Right renal pelvis (tissue), 4 donors: ENCODE results near the gene CARD11. TPM values are rescaled to one million over a fixed set of nuclear protein-coding genes. Genes with fewer than 3 reads are reported as not detected.
"Not testable (repeated sequence)": the region's sequence is repeated elsewhere in the genome, so short reads cannot be mapped to it uniquely, and the experiment has no call there.

Experiments
- DNase-seq, 4 donors: peaks; one replicate each; pipeline ENCODE4 v3.0.0-alpha.2; 2013; ENCODE audit warnings: low read depth in 4 of 4, low spot score in 3 of 4, missing footprints in 1 of 4
- polyA plus RNA-seq, 4 donors: library from polyadenylated mRNA; unstranded; fragments of 120-200 nt; gene quantifications; one replicate each; pipeline ENCODE4 v1.2.1, GENCODE V29; 2013; ENCODE audit not compliant: insufficient read length in 4 of 4

Gene CARD11
- polyA plus RNA-seq, 4 donors = 1.00 to 2.4 (median 1.5) TPM

DNA sequence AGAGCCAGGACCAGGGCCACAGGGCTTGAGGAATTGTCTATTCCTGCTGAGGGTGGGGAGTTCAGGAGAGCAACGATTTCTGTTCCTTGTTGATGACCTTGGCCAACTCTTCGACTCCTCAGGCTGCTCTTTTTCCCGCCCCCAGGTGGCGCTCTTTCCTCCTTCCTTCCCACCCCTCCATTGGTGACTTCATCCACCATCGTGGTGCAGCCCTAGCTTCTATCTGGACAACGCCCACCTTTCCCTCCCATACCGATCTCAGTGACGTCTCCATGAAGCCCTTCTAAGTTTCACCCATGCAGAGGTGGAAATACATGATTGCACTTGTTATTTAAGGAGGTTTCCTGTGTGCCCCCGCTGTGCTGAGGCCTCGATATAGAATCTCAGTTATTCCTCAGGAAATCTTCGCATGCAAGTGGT, 22.1 kb upstream of the CARD11 start:
- no peak for DNase-seq

DNA sequence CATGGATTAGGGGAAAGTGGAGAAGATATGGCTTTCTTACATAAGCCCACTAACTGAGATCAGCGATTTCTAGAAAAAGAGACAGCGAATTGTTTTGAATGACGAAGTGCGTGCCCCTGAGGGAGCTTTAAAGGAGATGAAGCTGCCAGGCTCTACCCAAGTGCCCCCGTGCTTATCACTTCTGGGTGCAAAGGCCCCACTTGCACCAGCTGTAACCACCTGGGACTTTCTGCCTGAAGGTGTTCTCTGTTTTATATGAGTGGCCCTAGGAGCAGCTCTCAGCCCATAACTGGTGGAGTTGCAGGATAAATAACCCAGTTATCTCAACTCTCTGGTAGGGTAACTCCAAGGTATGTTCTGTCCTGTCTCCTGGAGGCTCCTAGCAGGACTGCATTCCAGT, 20.4 kb upstream of the CARD11 start:
- DNase-seq = no peak

DNA sequence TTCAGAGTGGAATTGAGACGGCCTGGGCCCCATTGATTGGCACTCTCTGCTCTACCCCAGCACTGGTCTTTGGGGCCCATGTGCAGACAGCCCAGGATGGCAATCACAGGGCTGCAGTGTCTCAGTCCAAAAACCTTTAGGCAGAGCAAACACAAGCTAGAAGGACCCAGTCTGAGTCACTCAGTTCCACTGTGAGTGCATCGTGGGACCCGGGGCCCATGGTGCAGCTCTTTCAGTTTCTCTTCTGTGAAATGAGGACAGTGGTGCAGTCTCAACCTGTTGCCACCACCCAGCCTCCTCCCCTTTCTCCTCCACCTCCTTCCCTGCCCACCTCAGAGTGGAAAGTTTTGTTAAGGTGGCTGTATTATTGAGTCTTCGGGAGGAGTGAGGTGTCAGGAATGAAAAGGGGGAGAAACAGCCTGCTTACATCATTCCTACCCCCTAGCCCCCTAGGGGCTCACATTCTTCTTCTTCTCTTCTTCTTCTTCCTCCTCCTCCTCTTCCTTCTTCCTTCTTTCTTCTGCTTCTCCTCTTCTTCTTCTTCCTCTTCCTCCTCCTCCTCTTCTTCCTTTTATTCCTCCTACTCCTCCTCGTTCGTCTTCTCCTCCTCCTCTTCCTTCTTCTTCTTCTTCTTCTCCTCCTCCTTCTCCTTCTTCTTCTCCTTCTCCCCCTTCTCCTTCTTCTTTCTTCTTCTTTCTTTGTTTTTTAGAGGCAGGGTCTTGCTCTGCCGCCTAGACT, 19.5 kb upstream of the CARD11 start:
- DNase-seq = no peak

DNA sequence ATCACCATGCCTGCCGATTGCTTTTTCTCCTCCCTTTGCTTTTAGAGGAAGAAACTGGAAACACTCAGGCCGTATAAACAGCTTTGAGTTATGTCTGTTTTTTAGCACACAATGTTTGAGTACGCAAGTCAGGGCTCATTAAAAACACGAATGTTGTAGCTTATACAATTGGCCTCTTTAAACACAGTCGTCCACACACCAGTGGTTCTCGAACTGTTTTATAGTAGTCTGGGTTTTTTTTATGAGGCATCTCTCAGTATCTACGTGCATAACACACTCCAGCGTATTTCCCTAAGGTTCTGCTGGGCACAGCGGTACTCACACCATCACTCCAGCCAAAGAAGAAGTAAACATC, 13.4 kb upstream of the CARD11 start:
- DNase-seq = no peak

DNA sequence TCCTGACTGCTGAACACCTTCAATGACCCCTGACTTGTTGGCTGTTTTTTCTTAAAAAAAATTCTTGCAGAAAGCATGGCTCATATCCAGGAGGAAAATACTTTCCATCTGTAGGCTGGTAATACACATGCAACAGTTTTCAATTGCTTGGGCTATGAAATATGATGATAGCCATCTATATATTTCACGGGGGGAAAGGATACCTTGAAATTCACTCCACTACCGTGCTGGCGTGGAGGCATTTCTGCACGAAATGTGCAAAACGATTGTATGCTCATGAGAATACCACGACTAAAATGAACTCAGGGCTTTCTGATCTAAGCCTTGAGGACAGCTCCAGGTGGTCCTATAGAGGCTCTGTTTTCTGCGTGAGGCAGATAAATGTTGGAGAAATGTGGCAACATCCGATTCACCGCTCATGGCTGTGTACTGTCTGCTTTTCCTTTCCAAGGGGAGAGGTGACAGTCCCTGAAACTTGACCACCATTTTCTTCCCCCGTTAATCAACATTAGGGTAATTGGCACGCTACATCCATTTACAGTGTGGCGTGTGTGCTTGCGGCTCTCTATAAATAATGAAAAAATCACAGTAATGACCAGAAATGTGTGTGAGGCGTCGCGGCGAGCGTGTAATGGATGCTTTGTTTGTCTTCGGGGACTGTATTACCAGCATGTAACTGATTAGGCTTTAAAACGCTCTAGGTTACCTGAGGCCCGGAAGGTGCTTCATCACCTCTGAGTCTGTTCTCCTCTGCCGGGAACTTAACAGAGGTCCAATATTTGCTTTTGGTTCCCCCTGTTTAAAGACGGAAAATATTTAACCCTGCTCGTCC, 12.8 kb upstream of the CARD11 start:
- no peak for DNase-seq

DNA sequence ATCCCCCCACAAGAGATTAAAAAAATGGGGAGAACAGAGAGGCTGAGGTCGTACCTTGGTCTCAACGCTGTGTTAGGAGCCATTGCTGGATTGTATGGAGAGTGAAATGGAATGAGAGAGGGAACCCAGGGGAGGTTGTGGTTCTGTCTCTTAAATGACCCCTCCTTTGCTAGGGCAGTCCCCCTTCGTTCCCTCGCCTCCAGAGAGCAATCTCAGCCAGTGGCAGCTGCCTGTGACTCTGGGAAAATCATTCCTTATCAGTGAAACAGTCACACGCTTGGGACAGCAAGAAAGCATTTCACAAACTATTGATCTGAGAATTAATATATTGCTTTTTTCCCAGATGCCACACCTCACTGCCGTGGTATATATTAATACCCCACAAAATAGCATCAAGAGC, 12.0 kb upstream of the CARD11 start:
- no peak for DNase-seq

DNA sequence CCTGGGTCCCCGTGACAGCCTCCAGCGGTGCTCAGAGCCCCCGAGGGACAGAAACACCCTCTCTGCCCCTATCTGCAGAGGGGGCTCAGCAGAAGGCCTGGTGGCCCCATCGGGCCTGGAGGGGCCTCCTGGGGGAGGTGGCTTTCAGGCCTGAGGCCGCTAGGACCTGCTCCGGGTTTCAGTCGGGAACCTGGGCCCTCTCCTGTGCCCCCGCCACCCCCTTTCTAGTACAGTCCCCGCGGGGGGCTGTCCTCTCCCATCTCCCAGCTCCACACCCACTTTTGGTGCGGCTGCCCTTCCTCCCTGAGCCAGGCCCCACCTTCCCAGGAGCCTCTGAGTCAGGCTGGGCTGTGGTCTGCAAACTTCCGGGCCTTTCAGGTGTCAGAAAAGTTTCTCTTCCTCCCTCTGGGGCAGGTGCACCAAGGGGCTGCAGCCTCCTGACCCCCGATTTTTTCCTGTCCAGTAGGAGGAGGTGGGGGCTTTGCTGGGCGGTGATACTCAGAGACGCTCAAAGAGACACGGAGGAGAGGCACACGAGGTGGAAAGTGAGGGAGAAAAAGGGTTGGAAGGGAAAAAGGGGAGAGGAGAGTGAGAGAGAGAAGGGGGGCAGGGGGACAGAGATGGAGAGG, 692 bp downstream of the CARD11 start:
- no peak for DNase-seq

DNA sequence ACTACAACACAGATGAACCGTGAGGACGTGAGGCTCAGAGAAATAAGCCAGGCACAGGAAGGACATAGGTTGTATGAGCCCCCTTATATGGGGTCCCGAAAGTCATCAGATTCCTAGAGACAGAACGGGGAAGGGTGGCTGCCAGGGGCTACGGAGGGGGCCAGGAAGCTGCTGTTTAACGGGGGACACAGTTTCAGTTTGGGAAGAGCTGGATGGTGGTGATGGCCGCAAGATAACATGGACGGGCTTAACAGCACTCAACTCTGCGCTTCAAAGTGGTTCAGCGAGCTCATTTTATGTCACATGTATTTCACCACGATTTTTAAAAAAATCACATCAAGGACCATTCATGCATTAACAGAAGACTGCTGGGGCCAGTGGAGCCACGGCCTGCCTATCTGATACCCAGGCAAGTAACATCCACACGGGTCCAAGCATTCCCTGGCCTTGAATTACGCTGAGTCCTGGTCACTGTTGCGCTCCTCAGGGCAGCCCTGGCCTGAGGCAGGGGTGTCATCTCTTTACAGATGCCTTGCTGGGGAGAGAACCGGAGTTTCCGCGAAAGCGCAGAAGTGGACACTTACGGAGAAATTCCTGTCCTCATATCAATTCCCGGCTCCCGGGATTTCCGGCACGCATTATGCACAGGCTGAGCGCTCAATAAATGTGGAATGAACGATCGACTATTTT, 1.5 kb downstream of the CARD11 start:
- no peak for DNase-seq

DNA sequence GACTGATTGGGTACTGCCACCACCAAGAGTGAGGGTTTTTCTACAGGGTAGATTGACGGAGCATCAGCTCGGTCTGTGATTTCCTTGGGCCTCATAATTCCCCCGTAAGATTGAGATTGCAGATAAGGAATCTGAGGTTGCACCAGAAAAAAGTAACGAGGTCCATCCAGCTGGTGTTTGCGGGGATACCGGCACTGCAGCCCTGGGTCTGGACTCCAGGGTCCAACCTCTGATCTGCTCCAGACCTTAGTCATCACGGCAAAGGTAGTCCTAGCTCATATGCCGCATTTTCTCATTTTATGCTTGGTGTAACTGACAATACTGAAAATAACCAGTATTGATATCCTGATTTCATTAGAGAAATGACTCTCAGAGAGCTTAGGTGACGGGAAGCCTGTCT, 3.9 kb downstream of the CARD11 start:
- DNase-seq = no peak

DNA sequence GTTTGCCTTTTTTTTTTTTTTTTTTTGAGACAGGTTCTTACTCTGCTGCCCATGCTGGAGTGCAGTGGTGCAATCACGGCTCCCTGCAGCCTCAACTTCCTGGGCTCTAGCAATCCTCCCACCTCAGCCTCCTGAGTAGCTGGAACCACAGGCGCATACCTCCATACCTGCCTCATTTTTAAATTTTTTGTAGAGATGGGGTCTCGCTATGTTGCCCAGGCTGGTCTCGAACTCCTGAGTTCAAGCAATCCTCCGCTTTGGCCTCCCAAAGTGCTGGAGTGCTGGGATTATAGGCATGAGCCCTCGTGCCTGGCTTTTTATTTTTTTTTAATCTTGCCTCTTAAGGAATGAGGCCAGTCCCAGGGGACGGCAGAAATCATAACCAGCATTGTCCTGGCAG, 5.7 kb downstream of the CARD11 start:
- DNase-seq = not testable (repeated sequence)

DNA sequence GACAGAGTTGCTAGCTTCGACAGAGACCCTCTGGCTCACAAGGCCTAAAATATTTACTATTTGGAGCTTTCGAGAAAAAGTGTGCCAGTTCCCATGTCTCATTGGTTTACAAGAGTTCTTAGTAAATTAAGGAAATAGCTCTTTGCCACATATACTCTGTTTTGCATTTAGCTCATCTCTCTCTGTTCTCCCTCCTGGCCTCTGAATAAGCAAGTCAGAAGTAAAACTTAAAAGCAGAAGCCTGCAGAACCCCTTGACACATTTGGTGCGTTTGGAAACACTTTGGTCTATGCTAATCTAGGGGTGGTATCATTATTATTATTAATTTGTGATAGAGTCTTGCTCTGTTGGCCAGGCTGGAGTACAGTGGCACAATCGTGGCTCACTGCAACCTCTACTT, 6.4 kb downstream of the CARD11 start:
- no peak for DNase-seq

DNA sequence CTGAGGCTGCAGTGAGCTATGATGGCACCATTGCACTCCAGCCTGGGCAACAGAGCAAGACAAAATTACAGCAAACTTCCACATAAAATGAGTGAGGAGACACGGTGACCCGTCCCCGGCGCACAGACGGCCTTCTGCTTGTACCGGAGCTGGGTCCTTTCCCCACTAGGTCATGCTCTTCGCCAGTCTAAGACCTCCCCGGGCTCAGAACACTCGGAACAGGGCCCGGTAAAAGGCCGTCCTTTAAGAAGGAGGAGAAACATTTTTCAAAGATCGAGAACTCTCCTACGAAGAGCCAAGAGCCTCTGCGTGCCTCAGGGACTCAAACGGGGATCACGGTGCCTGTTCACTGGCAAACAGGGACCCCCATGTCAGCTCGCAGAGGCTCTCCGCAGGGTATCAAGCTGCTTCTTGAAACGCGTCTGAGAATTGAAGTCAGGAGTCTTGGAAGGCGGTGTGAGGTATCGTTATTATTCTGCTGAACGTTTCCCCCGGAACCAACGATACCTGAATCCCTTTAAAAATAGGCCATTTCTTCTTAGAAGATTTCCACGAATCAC, 9.0 kb downstream of the CARD11 start:
- DNase-seq = no peak

DNA sequence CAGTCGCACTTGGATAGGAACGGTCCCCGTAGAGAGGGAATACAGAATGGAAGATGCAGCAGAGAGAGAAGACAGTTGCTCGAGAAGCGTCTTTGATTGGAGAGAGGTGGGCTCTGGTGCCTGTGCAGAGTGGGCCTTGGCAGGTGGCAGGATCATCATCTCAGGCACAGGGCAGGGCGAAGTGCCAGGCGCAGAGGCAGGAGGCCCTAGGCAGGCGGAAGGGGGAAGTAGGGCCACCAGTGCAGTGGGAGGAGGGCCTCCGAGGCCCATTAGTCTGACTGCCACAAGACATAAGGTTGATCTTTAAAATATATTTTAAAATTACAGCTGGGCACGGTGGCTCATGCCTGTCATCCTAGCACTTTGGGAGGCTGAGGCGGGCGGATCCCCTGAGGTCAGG, 10.1 kb downstream of the CARD11 start:
- DNase-seq = no peak

DNA sequence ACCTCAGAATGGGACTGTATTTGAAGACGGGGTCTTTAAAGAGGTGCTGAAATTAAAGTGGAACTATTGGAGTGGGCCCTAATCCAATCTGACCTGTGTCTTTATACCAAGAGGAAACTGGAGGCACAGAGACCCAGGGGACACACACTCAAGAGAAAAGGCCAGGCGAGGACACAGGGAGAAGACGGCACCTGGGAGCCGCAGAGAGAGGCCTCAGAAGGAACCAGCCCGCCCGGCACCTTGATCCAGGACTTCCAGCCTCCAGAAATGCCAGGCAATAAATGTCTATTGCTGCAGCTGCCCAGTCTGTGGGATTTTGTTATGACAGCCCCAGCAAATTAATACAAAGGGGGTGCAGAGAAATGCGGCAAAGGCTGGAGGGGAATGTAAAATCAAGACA, 10.5 kb downstream of the CARD11 start:
- no peak for DNase-seq

DNA sequence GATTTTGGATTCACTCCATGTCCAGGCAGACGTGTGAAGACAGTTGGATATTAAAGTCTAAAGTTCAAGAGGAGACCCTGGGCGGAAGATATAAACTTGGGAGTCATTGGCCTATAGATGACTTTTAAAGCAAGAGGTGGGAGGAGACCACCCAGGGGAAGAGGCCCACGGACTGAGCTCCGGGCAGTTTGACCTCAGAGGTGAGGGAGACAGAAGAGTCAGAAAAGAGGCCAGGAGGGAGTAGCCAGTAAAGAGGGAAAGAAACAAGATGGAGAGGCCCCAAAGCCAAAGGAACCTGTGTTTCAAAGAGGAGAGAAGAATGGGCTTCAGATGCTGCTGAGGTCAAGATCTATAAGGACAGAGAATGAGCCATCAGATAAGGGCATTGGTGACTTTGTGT, 11.4 kb downstream of the CARD11 start:
- DNase-seq = no peak

DNA sequence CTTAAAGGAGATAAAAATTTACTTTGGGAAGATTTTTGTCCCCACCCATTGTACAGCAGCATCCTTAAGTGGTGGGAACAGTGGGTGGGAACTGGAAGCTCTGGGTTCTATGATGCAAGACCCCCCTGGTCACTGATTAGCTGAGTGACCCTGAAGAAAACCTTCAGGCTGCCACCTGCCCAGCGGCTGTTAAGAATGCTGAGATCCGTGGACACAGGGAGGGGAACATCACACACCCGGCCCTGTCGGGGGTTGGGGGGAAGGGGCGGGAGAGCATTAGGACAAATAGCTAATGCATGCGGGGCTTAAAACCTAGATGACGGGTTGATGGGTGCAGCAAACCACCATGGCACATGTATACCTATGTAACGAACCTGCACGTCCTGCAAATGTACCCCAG, 14.5 kb downstream of the CARD11 start:
- DNase-seq = no peak

DNA sequence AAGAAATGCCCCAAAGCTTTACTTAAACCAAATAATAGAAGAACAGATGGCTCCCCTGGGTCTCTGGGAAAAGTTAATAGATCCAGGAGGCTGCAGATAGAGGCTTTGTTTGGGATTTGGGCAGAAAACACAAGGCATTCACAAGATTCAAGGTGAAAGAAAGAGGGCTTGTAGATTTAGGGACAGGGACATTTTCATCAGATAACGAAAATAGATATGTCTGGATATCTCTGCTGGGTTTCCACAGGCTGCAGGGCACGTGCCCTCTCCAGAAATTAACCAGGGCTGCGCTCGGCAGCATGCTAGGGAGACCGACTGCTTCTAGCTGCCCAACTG, 14.9 kb downstream of the CARD11 start:
- DNase-seq = no peak

DNA sequence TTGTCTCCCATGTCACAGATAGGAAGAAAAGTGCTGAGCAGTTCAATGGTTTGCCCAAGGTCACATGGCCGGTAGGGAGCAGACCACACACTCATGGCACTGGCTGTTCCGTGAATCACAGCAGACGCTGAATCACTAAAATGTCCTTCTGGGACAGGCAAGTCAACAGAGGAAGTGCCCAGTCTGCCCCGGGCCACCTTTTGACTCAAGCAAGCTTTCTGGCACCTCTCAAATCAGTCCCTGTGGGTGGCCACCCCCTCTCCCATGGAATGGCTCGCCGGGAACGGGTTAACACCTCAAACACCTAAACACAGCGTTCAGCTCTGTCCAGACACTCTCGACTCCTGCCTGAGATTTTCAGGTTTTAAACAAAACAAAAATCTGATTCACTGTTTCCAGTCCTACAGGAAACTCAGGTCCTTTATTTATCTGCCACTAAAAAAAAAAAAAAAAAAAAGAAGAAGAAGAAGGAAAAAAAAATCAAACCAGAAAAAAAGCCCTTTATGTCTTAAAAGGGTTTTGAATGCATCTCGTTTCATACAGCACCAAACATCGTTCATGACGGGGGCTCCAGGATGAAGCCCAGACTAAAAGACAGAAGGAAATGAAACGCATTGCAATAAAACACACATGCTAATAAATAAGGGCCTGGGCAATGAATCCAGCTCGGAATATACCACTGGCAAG, 15.5 kb downstream of the CARD11 start:
- no peak for DNase-seq

DNA sequence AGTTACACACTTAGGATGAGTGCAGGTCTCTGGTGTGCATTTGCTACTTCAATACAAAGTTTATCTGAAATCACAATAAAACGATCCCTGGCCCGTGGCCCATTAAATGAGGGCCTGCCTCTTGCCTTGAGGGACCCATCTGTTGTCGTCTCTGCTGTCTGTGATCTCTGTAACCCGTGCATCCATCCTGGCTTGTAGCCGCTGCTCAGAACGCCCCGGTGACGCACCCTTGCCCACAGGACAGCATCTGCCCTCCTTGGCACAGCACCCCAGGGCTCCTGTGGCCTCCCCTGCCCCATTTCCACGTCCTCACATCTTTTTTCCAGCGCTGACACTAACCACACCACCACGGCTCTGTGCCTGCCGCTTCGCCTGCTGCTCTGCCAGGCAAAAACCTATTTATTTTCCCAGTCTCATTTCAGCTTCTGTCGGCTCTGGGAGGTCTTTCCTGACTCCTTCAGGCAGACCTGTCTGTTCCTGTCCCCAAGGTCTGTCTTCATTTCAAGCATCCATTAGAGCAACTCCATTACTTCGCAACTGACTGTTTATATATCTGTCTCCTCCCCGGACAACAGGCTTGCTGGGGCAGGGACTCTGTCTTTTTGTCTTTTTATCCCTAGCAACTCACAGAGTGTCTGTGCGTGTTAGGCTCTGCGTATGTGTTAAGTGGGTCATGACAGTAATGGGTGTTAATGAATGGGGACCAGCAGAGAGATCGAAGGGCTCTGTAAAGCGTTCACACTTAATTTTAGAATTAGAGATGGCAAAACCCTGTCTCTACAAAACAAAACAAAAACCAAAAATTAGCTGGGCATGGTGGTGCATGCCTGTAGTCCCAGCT, 16.4 kb downstream of the CARD11 start:
- DNase-seq = no peak

DNA sequence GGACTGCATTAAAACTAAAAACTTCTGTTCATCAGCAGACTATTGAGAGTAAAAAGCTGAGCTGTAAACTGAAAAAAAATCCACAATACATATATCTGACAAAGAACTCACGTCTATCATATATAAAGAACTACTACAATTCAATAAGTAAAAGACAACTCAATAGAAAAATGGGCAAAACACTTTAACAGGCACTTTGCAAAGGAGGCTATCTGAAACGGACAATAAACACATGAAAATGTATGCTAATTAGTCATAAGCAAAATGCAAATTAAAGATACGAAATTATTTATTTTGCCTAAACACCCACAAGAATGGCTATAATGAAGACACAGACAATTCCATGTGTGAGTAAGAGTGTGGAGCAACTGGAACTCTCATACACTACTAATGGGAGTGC, 18.1 kb downstream of the CARD11 start:
- DNase-seq = no peak
